Sigmoid colon (tissue), 3 donors: ENCODE data around the gene PRMT7.

ENCODE experiments used
- POLR2A ChIP-seq, 2 donors: fragments of 450-650 bp; IDR thresholded peaks; one replicate each; pipeline ENCODE4 v1.6.1; 2016; ENCODE audit warnings: antibody characterized with exemption in 2 of 2, mild to moderate bottlenecking in 2 of 2, moderate library complexity in 2 of 2
- TF ChIP-seq, protein P1 (sequence below), 4 experiments: fragments of 450-650 bp in 3 of 4; fragments of 200-600 bp in 1 of 4; IDR thresholded peaks; one replicate each; pipeline ENCODE4 v1.5.1; 2016 to 2019; ENCODE audit warnings: antibody characterized with exemption in 4 of 4, mild to moderate bottlenecking in 3 of 4, moderate library complexity in 2 of 4

DNA sequence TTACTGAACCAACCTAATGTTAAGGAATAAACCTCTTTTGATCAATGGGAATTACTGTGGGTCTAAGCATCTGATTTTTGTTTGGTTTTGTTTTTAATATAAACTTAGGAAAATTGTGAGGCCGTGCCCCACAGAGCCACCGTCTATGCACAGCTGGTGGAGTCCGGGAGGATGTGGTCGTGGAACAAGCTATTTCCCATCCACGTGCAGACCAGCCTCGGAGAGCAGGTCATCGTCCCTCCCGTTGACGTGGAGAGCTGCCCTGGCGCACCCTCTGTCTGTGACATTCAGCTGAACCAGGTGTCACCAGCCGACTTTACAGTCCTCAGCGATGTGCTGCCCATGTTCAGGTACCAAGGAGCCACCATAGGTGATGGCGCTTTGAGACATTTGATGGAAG lies 28.4 kb downstream of the PRMT7 start:
- no peak for TF ChIP-seq POLR2A (IDR thresholded peaks at IDR 0.05)
- TF ChIP-seq, protein P1, sequence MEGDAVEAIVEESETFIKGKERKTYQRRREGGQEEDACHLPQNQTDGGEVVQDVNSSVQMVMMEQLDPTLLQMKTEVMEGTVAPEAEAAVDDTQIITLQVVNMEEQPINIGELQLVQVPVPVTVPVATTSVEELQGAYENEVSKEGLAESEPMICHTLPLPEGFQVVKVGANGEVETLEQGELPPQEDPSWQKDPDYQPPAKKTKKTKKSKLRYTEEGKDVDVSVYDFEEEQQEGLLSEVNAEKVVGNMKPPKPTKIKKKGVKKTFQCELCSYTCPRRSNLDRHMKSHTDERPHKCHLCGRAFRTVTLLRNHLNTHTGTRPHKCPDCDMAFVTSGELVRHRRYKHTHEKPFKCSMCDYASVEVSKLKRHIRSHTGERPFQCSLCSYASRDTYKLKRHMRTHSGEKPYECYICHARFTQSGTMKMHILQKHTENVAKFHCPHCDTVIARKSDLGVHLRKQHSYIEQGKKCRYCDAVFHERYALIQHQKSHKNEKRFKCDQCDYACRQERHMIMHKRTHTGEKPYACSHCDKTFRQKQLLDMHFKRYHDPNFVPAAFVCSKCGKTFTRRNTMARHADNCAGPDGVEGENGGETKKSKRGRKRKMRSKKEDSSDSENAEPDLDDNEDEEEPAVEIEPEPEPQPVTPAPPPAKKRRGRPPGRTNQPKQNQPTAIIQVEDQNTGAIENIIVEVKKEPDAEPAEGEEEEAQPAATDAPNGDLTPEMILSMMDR (IDR thresholded peaks at IDR 0.05) = no peak
